Measurements from ENCODE around the gene ARFGAP2.

ARFGAP2 gene

GRCh38 chr11:47176328-47177228 lies at the start of gene ARFGAP2:
ARFGAP2 (minus strand) TSS chr11:47176879; CDS start chr11:47176853, 26 bp downstream.
- no peak for TF ChIP-seq GATA2 (IDR thresholded peaks at IDR 0.05; ENCODE audit: low read depth, low read length)
- TF ChIP-seq GATA3 (IDR thresholded peaks at IDR 0.05; ENCODE audit: low read depth, low read length) = no peak

- TF ChIP-seq GATA3 (IDR thresholded peaks at IDR 0.05; ENCODE audit: low read depth, low read length) (no peak), GATA2 (IDR thresholded peaks at IDR 0.05; ENCODE audit: low read depth, low read length) (no peak)
These were observed 49.1 kb upstream of the ARFGAP2 start for GRCh38 chr11:47225552-47226400.

DNA sequence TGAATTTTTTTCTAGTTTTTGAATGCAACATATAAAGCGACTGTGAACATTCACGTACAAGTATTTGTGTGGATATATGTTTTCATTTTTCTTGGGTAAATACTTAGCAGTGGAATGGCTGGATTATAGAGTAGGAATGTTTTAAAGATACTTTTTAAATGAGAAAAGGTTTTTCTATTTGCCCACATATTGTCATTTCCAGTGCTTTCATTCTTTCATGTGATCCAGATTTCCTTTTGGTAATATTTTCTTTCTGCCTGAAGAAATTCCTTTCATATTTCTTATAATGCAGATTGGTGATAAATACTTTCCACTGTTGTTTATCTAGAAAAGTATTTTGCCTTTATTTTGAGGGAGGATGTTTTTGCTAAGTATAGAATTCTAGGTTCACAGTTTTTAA lies 46.0 kb upstream of the ARFGAP2 start:
- TF ChIP-seq GATA2 (IDR thresholded peaks at IDR 0.05; ENCODE audit: low read depth, low read length) (no peak), GATA3 (IDR thresholded peaks at IDR 0.05; ENCODE audit: low read depth, low read length) (no peak)

- TF ChIP-seq GATA3 (IDR thresholded peaks at IDR 0.05; ENCODE audit: low read depth, low read length) = no peak
- TF ChIP-seq GATA2 (IDR thresholded peaks at IDR 0.05; ENCODE audit: low read depth, low read length) = no peak
These were observed 43.7 kb upstream of the ARFGAP2 start for GRCh38 chr11:47220401-47220821.

DNA sequence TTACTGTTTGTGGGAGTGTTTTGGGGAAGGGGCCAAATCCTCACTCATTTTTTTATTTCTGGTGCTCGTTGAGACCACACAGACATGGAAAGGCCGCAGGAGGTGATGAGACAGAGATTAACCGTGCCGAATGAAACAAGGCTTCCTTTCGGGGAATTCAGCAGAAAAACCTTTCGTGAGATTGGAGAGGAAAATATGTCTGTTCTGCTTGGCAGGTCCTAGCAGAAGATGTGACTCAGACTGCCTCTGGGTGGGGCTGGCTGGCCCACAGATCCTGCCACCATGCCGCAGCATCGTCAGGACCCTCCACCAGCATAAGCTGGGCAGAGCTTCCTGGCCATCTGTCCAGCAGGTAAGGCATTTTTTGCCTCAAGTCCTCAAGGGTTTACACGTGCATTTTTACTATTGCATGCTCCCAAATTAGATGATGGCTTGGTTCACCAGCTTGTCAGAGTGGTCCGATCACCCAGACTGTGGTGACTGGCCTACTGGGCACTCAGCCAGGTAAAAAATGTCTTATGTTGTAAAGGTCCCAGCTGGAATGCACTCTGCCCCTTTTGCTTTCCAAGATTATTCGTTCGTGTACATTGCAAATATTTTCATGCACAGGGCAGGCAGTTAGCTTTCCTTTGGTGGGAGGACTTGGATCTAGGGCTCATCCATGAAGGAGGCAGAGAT lies 39.6 kb upstream of the ARFGAP2 start:
- TF ChIP-seq GATA2 (IDR thresholded peaks at IDR 0.05; ENCODE audit: low read depth, low read length) (no peak), GATA3 (IDR thresholded peaks at IDR 0.05; ENCODE audit: low read depth, low read length) (no peak)

- TF ChIP-seq GATA2 (IDR thresholded peaks at IDR 0.05; ENCODE audit: low read depth, low read length) (no peak), GATA3 (IDR thresholded peaks at IDR 0.05; ENCODE audit: low read depth, low read length) (no peak)
These were observed 38.8 kb upstream of the ARFGAP2 start for GRCh38 chr11:47215366-47215910.

DNA sequence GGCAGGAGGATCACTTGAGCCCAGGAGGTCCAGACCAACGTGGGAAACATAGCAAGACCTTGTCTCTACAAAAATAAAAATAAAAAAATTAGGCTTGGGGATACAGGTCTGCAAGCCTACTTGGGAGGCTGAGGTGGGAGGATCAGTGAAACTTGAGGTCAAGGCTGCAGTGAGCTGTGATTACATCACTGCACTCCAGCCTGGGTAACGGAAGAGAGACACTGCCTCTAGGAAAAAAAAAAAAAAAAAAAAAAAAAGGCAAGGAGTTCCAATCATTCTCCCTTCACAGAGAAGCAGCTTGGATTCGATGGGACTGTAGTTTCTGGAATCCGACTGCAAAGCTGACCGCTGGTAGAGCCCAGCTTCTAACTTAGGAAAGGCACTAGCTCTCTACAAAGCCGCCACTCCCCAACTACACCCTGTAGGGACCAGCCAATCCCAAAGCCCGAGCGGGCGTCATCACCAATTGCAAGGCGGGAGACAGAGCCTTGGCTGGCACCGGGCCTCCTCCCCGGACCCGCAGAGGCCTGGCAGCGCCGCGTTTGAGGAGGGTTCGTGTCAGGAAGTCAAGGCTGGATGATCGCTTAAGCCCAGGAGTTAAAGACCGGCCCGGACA lies 37.4 kb upstream of the ARFGAP2 start:
- TF ChIP-seq GATA3 (IDR thresholded peaks at IDR 0.05; ENCODE audit: low read depth, low read length) (no peak), GATA2 (IDR thresholded peaks at IDR 0.05; ENCODE audit: low read depth, low read length) (no peak)

GRCh38 chr11:47212938-47213337 lies 36.3 kb upstream of the ARFGAP2 start:
- no peak for TF ChIP-seq GATA3 (IDR thresholded peaks at IDR 0.05; ENCODE audit: low read depth, low read length)

DNA sequence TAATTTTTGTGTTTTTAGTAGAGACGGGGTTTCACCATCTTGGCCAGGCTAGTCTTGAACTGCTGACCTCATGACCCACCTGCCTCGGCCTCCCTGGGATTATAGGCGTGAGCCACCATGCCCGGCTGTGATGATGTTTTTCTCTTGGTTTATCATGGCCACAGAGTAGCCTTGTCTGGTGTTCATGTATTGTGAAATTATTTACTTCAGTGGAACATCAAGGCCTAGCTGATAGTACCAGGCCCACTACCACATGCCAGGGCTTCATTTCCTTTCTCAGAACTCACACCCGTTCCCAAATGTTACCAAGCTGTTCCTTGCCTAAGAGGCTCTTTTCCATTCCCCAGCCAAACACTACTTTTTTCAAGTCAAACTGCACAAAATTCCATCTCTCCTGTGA lies 31.9 kb upstream of the ARFGAP2 start:
- TF ChIP-seq GATA3 (IDR thresholded peaks at IDR 0.05; ENCODE audit: low read depth, low read length) (no peak), GATA2 (IDR thresholded peaks at IDR 0.05; ENCODE audit: low read depth, low read length) (no peak)

- TF ChIP-seq GATA3 (IDR thresholded peaks at IDR 0.05; ENCODE audit: low read depth, low read length) = no peak
These were observed 30.8 kb upstream of the ARFGAP2 start for GRCh38 chr11:47207459-47207858.

GRCh38 chr11:47204637-47204989 lies 27.9 kb upstream of the ARFGAP2 start:
- TF ChIP-seq GATA3 (IDR thresholded peaks at IDR 0.05; ENCODE audit: low read depth, low read length) = no peak
- no peak for TF ChIP-seq GATA2 (IDR thresholded peaks at IDR 0.05; ENCODE audit: low read depth, low read length)

- TF ChIP-seq GATA3 (IDR thresholded peaks at IDR 0.05; ENCODE audit: low read depth, low read length) = no peak
- TF ChIP-seq GATA2 (IDR thresholded peaks at IDR 0.05; ENCODE audit: low read depth, low read length) = no peak
These were observed 25.9 kb upstream of the ARFGAP2 start for GRCh38 chr11:47202576-47202975.

GRCh38 chr11:47201015-47201414 lies 24.3 kb upstream of the ARFGAP2 start:
- no peak for TF ChIP-seq GATA2 (IDR thresholded peaks at IDR 0.05; ENCODE audit: low read depth, low read length)
- TF ChIP-seq GATA3 (IDR thresholded peaks at IDR 0.05; ENCODE audit: low read depth, low read length) = no peak

- TF ChIP-seq GATA3 (IDR thresholded peaks at IDR 0.05; ENCODE audit: low read depth, low read length) = no peak
- no peak for TF ChIP-seq GATA2 (IDR thresholded peaks at IDR 0.05; ENCODE audit: low read depth, low read length)
These were observed 15.4 kb upstream of the ARFGAP2 start for GRCh38 chr11:47192111-47192510.

Measured in SH-SY5Y (cell line).